WERI-Rb-1 (cell line): ENCODE data around the gene CHMP2A.

Experiments
- DNase-seq: peaks from one replicate; pipeline ENCODE4 v3.0.0-alpha.2; 2020
- H3K27ac ChIP-seq: fragments of 250-450 bp; sonication (Bioruptor Pico); 2 replicates; pipeline ENCODE4 v1.5.1; 2020; ENCODE audit warnings: mild to moderate bottlenecking, moderate library complexity
- H3K27me3 ChIP-seq: fragments of 250-450 bp; sonication (Bioruptor Pico); 2 replicates; pipeline ENCODE4 v1.5.1; 2021; ENCODE audit warnings: mild to moderate bottlenecking, low read depth, moderate library complexity; ENCODE audit not compliant: insufficient read depth, severe bottlenecking
- H3K36me3 ChIP-seq: fragments of 250-450 bp; sonication (Bioruptor Pico); 2 replicates; pipeline ENCODE4 v1.5.1; 2020; ENCODE audit warnings: mild to moderate bottlenecking, moderate library complexity
- H3K4me3 ChIP-seq: 2 replicates; pipeline ENCODE4 v1.5.1; 2011; ENCODE audit warnings: low read depth, mild to moderate bottlenecking, control low read depth, low read length
- H3K9me3 ChIP-seq: fragments of 250-450 bp; sonication (Bioruptor Pico); 2 replicates; pipeline ENCODE4 v1.5.1; 2021; ENCODE audit warnings: mild to moderate bottlenecking, moderate library complexity; ENCODE audit not compliant: severe bottlenecking
- CTCF ChIP-seq: IDR thresholded peaks from 2 replicates; pipeline ENCODE4 v1.5.1; 2011; ENCODE audit warnings: low read depth, mild to moderate bottlenecking, control low read depth, inconsistent platforms, low read length

The CHMP2A gene

GRCh38 chr19:58538257-58539168 lies 16.4 kb downstream of the CHMP2A start:
- H3K27ac ChIP-seq, result no peak overlapping the region
- H3K9me3 ChIP-seq, result no peaks in the 10 kb centered on the region
- H3K4me3 ChIP-seq, result no peak overlapping the region
- DNase-seq, result no peak
- no peaks in the 10 kb centered on the region for H3K27me3 ChIP-seq
- no peaks in the 10 kb centered on the region for H3K36me3 ChIP-seq
- no peak for TF ChIP-seq CTCF

- TF ChIP-seq CTCF, result no peak
- H3K27me3 ChIP-seq, result no peaks in the 10 kb centered on the region
- DNase-seq, result no peak
- no peaks in the 10 kb centered on the region for H3K9me3 ChIP-seq
- no peaks in the 10 kb centered on the region for H3K36me3 ChIP-seq
- H3K4me3 ChIP-seq, result no peak overlapping the region
- no peak overlapping the region for H3K27ac ChIP-seq
Measured at GRCh38 chr19:58536852-58537798, 17.8 kb downstream of the CHMP2A start.

DNA sequence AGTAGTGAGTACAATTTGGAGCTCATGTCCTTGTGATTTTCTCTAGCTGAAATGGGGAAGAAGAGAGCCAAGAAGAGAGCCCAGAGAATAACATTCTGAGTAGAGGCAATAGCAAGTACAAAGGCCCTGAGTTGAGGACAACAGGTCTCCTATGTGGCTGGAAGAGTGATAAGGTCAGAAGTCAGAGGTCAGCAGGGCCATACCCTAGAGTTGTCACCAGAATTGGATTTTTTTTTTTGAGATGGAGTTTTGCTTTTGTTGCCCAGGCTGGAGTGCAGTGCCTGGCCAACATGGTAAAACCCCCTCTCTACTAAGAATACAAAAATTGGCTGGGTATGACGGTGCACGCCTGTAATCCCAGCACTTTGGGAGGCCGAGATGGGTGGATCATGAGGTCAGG lies 19.0 kb downstream of the CHMP2A start:
- no peak overlapping the region for H3K27ac ChIP-seq
- DNase-seq, result no peak
- no peaks in the 10 kb centered on the region for H3K36me3 ChIP-seq
- no peak overlapping the region for H3K4me3 ChIP-seq
- TF ChIP-seq CTCF, result no peak
- H3K9me3 ChIP-seq, result no peaks in the 10 kb centered on the region
- no peaks in the 10 kb centered on the region for H3K27me3 ChIP-seq

- no peak for DNase-seq
- Histone ChIP-seq H3K27ac (no peak overlapping the region), H3K9me3 (no peaks in the 10 kb centered on the region), H3K4me3 (no peak overlapping the region), H3K36me3 (no peaks in the 10 kb centered on the region), H3K27me3 (no peaks in the 10 kb centered on the region)
- no peak for TF ChIP-seq CTCF
Measured at GRCh38 chr19:58531034-58531840, 23.7 kb downstream of the CHMP2A start.

DNA sequence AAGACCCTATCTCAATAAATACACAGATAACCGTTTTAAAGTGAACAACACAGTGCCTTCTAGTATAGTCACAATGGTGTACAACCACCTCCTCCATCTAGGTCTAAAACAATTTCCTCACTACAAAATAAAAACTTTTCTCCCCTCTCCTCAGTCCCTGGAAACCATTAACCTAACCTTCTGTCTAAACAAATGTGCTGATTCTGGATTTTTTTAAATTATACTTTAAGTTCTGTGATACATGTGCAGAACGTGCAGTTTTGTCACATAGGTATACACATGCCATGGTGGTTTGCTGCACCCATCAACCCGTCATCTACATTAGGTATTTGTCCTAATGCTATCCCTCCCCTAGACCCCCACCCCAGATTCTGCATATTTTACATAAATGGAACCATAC lies 25.5 kb downstream of the CHMP2A start:
- no peaks in the 10 kb centered on the region for H3K9me3 ChIP-seq
- no peak for DNase-seq
- H3K27ac ChIP-seq, result no peak overlapping the region
- no peaks in the 10 kb centered on the region for H3K36me3 ChIP-seq
- TF ChIP-seq CTCF, result no peak
- no peak overlapping the region for H3K4me3 ChIP-seq
- no peaks in the 10 kb centered on the region for H3K27me3 ChIP-seq
